Loucy (cell line): Measurements from ENCODE around the gene LPO.

ENCODE experiments used
- H2AFZ ChIP-seq: fragments of 200-600 bp; sonication (generic); 2 replicates; pipeline ENCODE4 v1.6.0; 2016; ENCODE audit warnings: antibody characterized with exemption, mild to moderate bottlenecking, low read length, moderate library complexity
- H3F3A ChIP-seq: fragments of 200-600 bp; 2 replicates; pipeline ENCODE4 v1.6.0; 2016; ENCODE audit warnings: antibody characterized with exemption, low read depth, mild to moderate bottlenecking
- H3K27me3 ChIP-seq: fragments of 200-600 bp; sonication (generic); 2 replicates; pipeline ENCODE4 v1.6.1; 2014; ENCODE audit warnings: low read length, mild to moderate bottlenecking; ENCODE audit not compliant: insufficient read depth, poor library complexity, severe bottlenecking
- H3K36me3 ChIP-seq: fragments of 200-600 bp; sonication (generic); 2 replicates; pipeline ENCODE4 v1.6.1; 2016; ENCODE audit warnings: low read length; ENCODE audit not compliant: insufficient read depth
- H3K4me1 ChIP-seq: fragments of 200-600 bp; sonication (generic); 2 replicates; pipeline ENCODE4 v1.5.1; 2014; ENCODE audit warnings: low read length, mild to moderate bottlenecking; ENCODE audit not compliant: insufficient read depth, poor library complexity, severe bottlenecking
- H3K4me2 ChIP-seq: fragments of 200-600 bp; sonication (generic); 2 replicates; pipeline ENCODE4 v1.6.0; 2014; ENCODE audit warnings: antibody characterized with exemption, low read length, low read depth, mild to moderate bottlenecking; ENCODE audit not compliant: poor library complexity, severe bottlenecking
- H3K4me3 ChIP-seq: fragments of 200-600 bp; sonication (generic); 2 replicates; pipeline ENCODE4 v1.5.1; 2014; ENCODE audit warnings: low read length, mild to moderate bottlenecking, mixed read lengths; ENCODE audit not compliant: poor library complexity, severe bottlenecking
- H3K79me2 ChIP-seq: fragments of 200-600 bp; sonication (generic); 2 replicates; pipeline ENCODE4 v1.6.1; 2014; ENCODE audit warnings: low read length; ENCODE audit not compliant: insufficient read depth
- H3K9ac ChIP-seq: fragments of 200-600 bp; sonication (generic); 2 replicates; pipeline ENCODE4 v1.6.0; 2014; ENCODE audit warnings: mild to moderate bottlenecking, low read depth, low read length, moderate library complexity; ENCODE audit not compliant: poor library complexity, severe bottlenecking
- H3K9me2 ChIP-seq: fragments of 200-600 bp; sonication (generic); replicated peaks from 2 replicates; pipeline ENCODE4 v1.6.1; 2016; ENCODE audit warnings: low read depth, low read length, mixed read lengths
- H3K9me3 ChIP-seq: fragments of 200-600 bp; sonication (generic); 2 replicates; pipeline ENCODE4 v1.6.1; 2014; ENCODE audit warnings: mild to moderate bottlenecking, antibody characterized with exemption, low read length, low read depth; ENCODE audit not compliant: insufficient read depth
- H4K20me1 ChIP-seq: fragments of 200-600 bp; sonication (generic); 2 replicates; pipeline ENCODE4 v1.6.0; 2014; ENCODE audit warnings: antibody characterized with exemption, low read length, mild to moderate bottlenecking; ENCODE audit not compliant: insufficient read depth, poor library complexity, severe bottlenecking
- CTCF ChIP-seq: fragments of 200-600 bp; sonication (generic); conservative IDR thresholded peaks from 2 replicates; pipeline ENCODE4 v1.5.1; 2014; ENCODE audit warnings: mild to moderate bottlenecking, antibody characterized with exemption, low read length
- EZH2phosphoT487 ChIP-seq: fragments of 200-600 bp; IDR thresholded peaks from 2 replicates; pipeline ENCODE4 v1.6.1; 2018; ENCODE audit warnings: antibody characterized with exemption, mild to moderate bottlenecking, moderate library complexity, borderline replicate concordance

Gene LPO

GRCh38 chr17:58307468-58308172 lies 69.2 kb downstream of the LPO start:
- Histone ChIP-seq H3K9ac (no peak overlapping the region), H3K36me3 (peaks cover 43% of the 10 kb centered on the region; the same call in 1 of the 2 replicates), H3K9me2 (no peaks in the 10 kb centered on the region), H2AFZ (no peak overlapping the region), H3K4me1 (no peaks in the 10 kb centered on the region), H3K9me3 (no peaks in the 10 kb centered on the region), H3K4me3 (no peak overlapping the region), H3F3A (no peaks in the 10 kb centered on the region), H4K20me1 (no peaks in the 10 kb centered on the region), H3K4me2 (no peak overlapping the region), H3K79me2 (no peaks in the 10 kb centered on the region), H3K27me3 (no peaks in the 10 kb centered on the region)
- TF ChIP-seq CTCF (no peak), EZH2phosphoT487 (no peak)

- TF ChIP-seq EZH2phosphoT487: no peak
- TF ChIP-seq CTCF: peak; percentile 47
- Histone ChIP-seq H3K4me1 (no peaks in the 10 kb centered on the region), H3K4me2 (no peak overlapping the region), H3K9me2 (no peaks in the 10 kb centered on the region), H2AFZ (no peak overlapping the region), H3K9ac (no peak overlapping the region), H3K36me3 (peaks cover 41% of the 10 kb centered on the region; the same call in 1 of the 2 replicates), H3F3A (no peaks in the 10 kb centered on the region), H3K79me2 (no peaks in the 10 kb centered on the region), H3K4me3 (no peak overlapping the region), H3K9me3 (no peaks in the 10 kb centered on the region), H4K20me1 (no peaks in the 10 kb centered on the region), H3K27me3 (no peaks in the 10 kb centered on the region)
Measured at GRCh38 chr17:58308173-58308984, 70.0 kb downstream of the LPO start.

GRCh38 chr17:58308985-58309917 lies 70.9 kb downstream of the LPO start:
- no peak overlapping the region for H3K4me3 ChIP-seq
- H3K27me3 ChIP-seq: no peaks in the 10 kb centered on the region
- no peak for TF ChIP-seq EZH2phosphoT487
- no peaks in the 10 kb centered on the region for H4K20me1 ChIP-seq
- H3K79me2 ChIP-seq: no peaks in the 10 kb centered on the region
- H3K9me3 ChIP-seq: no peaks in the 10 kb centered on the region
- H3K36me3 ChIP-seq: peaks cover 37% of the 10 kb centered on the region; the same call in 1 of the 2 replicates
- no peak overlapping the region for H2AFZ ChIP-seq
- H3K4me1 ChIP-seq: no peaks in the 10 kb centered on the region
- H3K9ac ChIP-seq: no peak overlapping the region
- H3K4me2 ChIP-seq: no peak overlapping the region
- H3K9me2 ChIP-seq: no peaks in the 10 kb centered on the region
- H3F3A ChIP-seq: no peaks in the 10 kb centered on the region
